ELR (cell line): ENCODE measurements around the gene KLF6.

Experiments used
- DNase-seq: peaks from one replicate; pipeline ENCODE4 v3.0.0-alpha.2; 2015; ENCODE audit warnings: low read depth

The KLF6 gene

GRCh38 chr10:3728563-3728962, 56.4 kb downstream of the KLF6 start:
- DNase-seq = no peak

GRCh38 chr10:3727268-3727667, 57.7 kb downstream of the KLF6 start:
- DNase-seq = no peak
